ENCODE measurements around the gene BCL6. TPM values are rescaled to one million over a fixed set of nuclear protein-coding genes. Genes with fewer than 3 reads are reported as not detected.

Gene BCL6
- total RNA-seq, 2 experiments from 2014 or later: 13.7 to 14.0 TPM

- no peak for TF ChIP-seq CTCF (IDR thresholded peaks at IDR 0.05)
- POLR2A ChIA-PET: interaction anchor here (0.8 to 2.2 kb wide), 6 partner anchors 8 to 1400 kb away, joined by 3 to 6 read pairs (median 3); no protein-coding TSS in a partner anchor
- Mint-ChIP-seq H3K4me1 (ENCODE audit: low read depth) (peaks cover 47% of the 10 kb centered on the region), H3K36me3 (ENCODE audit: low read depth) (peaks cover 3% of the 10 kb centered on the region), H3K9me3 (no peaks in the 10 kb centered on the region), H3K4me3 (peak overlapping the region; percentile 93), H3K27me3 (no peaks in the 10 kb centered on the region), H3K27ac (peak overlapping the region; percentile 98)
- intact Hi-C loops (cut with micrococcal nuclease): loop anchor here (5.0 kb wide), 1 partner anchor 1409 kb away; no protein-coding TSS in a partner anchor
- DNase-seq (no peak), ATAC-seq (no peak)
- CTCF ChIA-PET: interaction anchor here (0.7 to 7.7 kb wide), 42 partner anchors 8 to 1495 kb away, joined by 3 to 346 read pairs (median 6); partner anchors contain the start of gene LPP
Measured at GRCh38 chr3:187738071-187738330, 7.3 kb downstream of the BCL6 start.

- peaks cover 42% of the 10 kb centered on the region for H3K4me1 Mint-ChIP-seq (ENCODE audit: low read depth)
Measured at GRCh38 chr3:187737368-187738070, 7.7 kb downstream of the BCL6 start.

GRCh38 chr3:187737006-187737367 is 8.3 kb downstream of the BCL6 start:
- intact Hi-C loops (cut with micrococcal nuclease): loop anchor here (5.0 kb wide), 1 partner anchor 1410 kb away; no protein-coding TSS in a partner anchor
- Mint-ChIP-seq H3K36me3 (ENCODE audit: low read depth) (peaks cover under 1% of the 10 kb centered on the region), H3K27me3 (no peaks in the 10 kb centered on the region), H3K9me3 (no peaks in the 10 kb centered on the region), H3K27ac (peak overlapping the region; percentile 98), H3K4me3 (peak overlapping the region; percentile 93), H3K4me1 (ENCODE audit: low read depth) (peaks cover 37% of the 10 kb centered on the region)
- ATAC-seq: no peak
- DNase-seq: no peak
- TF ChIP-seq CTCF (IDR thresholded peaks at IDR 0.05): no peak
- ChIA-PET CTCF (interaction anchor here (1.2 to 7.7 kb wide), 6 partner anchors 22 to 1412 kb away, joined by 3 to 346 read pairs (median 5); no protein-coding TSS in a partner anchor), POLR2A (interaction anchor here (0.6 to 2.2 kb wide), 3 partner anchors 9 to 1216 kb away, joined by 3 to 6 read pairs (median 6); no protein-coding TSS in a partner anchor)

More at GRCh38 chr3:187737368-187738070, 7.7 kb downstream of the BCL6 start:
- Mint-ChIP-seq H3K36me3 (ENCODE audit: low read depth) (peaks cover 3% of the 10 kb centered on the region), H3K27me3 (no peaks in the 10 kb centered on the region), H3K9me3 (no peaks in the 10 kb centered on the region), H3K27ac (peak overlapping the region; percentile 98), H3K4me3 (peak overlapping the region; percentile 93)
- intact Hi-C loops (cut with micrococcal nuclease): loop anchor here (5.0 kb wide), 1 partner anchor 1410 kb away; no protein-coding TSS in a partner anchor
- DNase-seq (peak; percentile 63), ATAC-seq (peak; percentile 5)
- POLR2A ChIA-PET: interaction anchor here (0.8 to 2.2 kb wide), 5 partner anchors 9 to 1304 kb away, joined by 3 to 6 read pairs (median 3); no protein-coding TSS in a partner anchor
- CTCF ChIA-PET: interaction anchor here (0.6 to 7.7 kb wide), 39 partner anchors 10 to 1496 kb away, joined by 3 to 346 read pairs (median 4); partner anchors contain the start of gene LPP
- TF ChIP-seq CTCF (IDR thresholded peaks at IDR 0.05): no peak

GRCh38 chr3:187736418-187736871 is 8.8 kb downstream of the BCL6 start:
- no peaks in the 10 kb centered on the region for H3K27me3 Mint-ChIP-seq

More at GRCh38 chr3:187736418-187736871, 8.8 kb downstream of the BCL6 start:
- H3K27ac Mint-ChIP-seq: no peak overlapping the region
- no peaks in the 10 kb centered on the region for H3K9me3 Mint-ChIP-seq
- ChIA-PET POLR2A (interaction anchor here (0.6 to 0.8 kb wide), 2 partner anchors 192 to 1178 kb away, joined by 3 read pairs; no protein-coding TSS in a partner anchor), CTCF (interaction anchor here (0.8 to 7.7 kb wide), 6 partner anchors 22 to 1304 kb away, joined by 3 to 346 read pairs (median 3); no protein-coding TSS in a partner anchor)
- peaks cover 33% of the 10 kb centered on the region for H3K4me1 Mint-ChIP-seq (ENCODE audit: low read depth)
- H3K4me3 Mint-ChIP-seq: peak overlapping the region; percentile 93
- TF ChIP-seq CTCF (IDR thresholded peaks at IDR 0.05): no peak
- ATAC-seq: no peak
- intact Hi-C loops (cut with micrococcal nuclease): loop anchor here (5.0 kb wide), 1 partner anchor 1411 kb away; no protein-coding TSS in a partner anchor
- DNase-seq: peak; percentile 33
- peaks cover 2% of the 10 kb centered on the region for H3K36me3 Mint-ChIP-seq (ENCODE audit: low read depth)

Measured in activated CD8-positive, alpha-beta T cell treated with anti-CD3 and anti-CD28 coated beads for 36 hours (primary cell).